HepG2 (cell line): ENCODE measurements around the gene TMEM267. TPM values are rescaled to one million over a fixed set of nuclear protein-coding genes. Genes with fewer than 3 reads are reported as not detected.
"Not testable (repeated sequence)": the region's sequence is repeated elsewhere in the genome, so short reads cannot be mapped to it uniquely, and the experiment has no call there.

Source experiments
- BORCS8-MEF2B ChIP-seq: sonication (generic); formaldehyde crosslinking; IDR thresholded peaks from 2 replicates; pipeline ENCODE4 v1.8.0; 2022; ENCODE audit warnings: mild to moderate bottlenecking, missing genetic modification reagents
- ERF ChIP-seq: IDR thresholded peaks from 2 replicates; pipeline ENCODE4 v1.6.1; 2018; ENCODE audit warnings: missing biosample characterization, missing genetic modification reagents
- GABPA ChIP-seq, 2 experiments: IDR thresholded peaks; 2 replicates each; pipeline ENCODE4 v1.6.1; 2011 to 2016; ENCODE audit warnings: low read depth in 2 of 2, low read length in 1 of 2, missing biosample characterization in 1 of 2, missing genetic modification characterization in 1 of 2
- HDAC1 ChIP-seq: sonication (generic); formaldehyde crosslinking; IDR thresholded peaks from 2 replicates; pipeline ENCODE4 v1.5.1; 2020; ENCODE audit warnings: mild to moderate bottlenecking, missing genetic modification reagents
- HOXA3 ChIP-seq: sonication (generic); formaldehyde crosslinking; IDR thresholded peaks from 2 replicates; pipeline ENCODE4 v1.5.0; 2020; ENCODE audit warnings: missing genetic modification reagents
- JUND ChIP-seq: sonication (generic); formaldehyde crosslinking; IDR thresholded peaks from 2 replicates; pipeline ENCODE4 v1.8.0; 2022; ENCODE audit warnings: mild to moderate bottlenecking, missing genetic modification reagents
- KDM2A ChIP-seq: sonication (generic); formaldehyde crosslinking; IDR thresholded peaks from 2 replicates; pipeline ENCODE4 v1.4.0; 2020; ENCODE audit warnings: low read depth, missing genetic modification reagents, borderline replicate concordance
- MYC ChIP-seq: sonication (generic); formaldehyde crosslinking; IDR thresholded peaks from 2 replicates; pipeline ENCODE4 v1.9.0; 2021; ENCODE audit warnings: missing genetic modification reagents, borderline replicate concordance
- POGZ ChIP-seq: sonication (generic); formaldehyde crosslinking; IDR thresholded peaks from 2 replicates; pipeline ENCODE4 v1.4.0; 2020; ENCODE audit warnings: mild to moderate bottlenecking, missing genetic modification reagents
- ZBTB7B ChIP-seq: sonication (generic); formaldehyde crosslinking; IDR thresholded peaks from 2 replicates; pipeline ENCODE4 v1.4.0; 2020; ENCODE audit warnings: missing genetic modification reagents
- ZC3H13 ChIP-seq: sonication (generic); formaldehyde crosslinking; IDR thresholded peaks from 2 replicates; pipeline ENCODE4 v1.8.1; 2023; ENCODE audit warnings: mild to moderate bottlenecking, missing genetic modification reagents, moderate library complexity
- ZFX ChIP-seq: sonication (generic); formaldehyde crosslinking; IDR thresholded peaks from 2 replicates; pipeline ENCODE4 v1.4.0; 2020; ENCODE audit warnings: mild to moderate bottlenecking, low read depth, missing genetic modification reagents, moderate library complexity
- ZIK1 ChIP-seq: sonication (generic); formaldehyde crosslinking; IDR thresholded peaks from 2 replicates; pipeline ENCODE4 v1.5.0; 2020; ENCODE audit warnings: mild to moderate bottlenecking, low read depth, missing genetic modification reagents, borderline replicate concordance
- ZKSCAN5 ChIP-seq: sonication (generic); formaldehyde crosslinking; IDR thresholded peaks from 2 replicates; pipeline ENCODE4 v1.5.1; 2020; ENCODE audit warnings: mild to moderate bottlenecking, missing genetic modification reagents
- ZNF547 ChIP-seq: sonication (generic); formaldehyde crosslinking; IDR thresholded peaks from 2 replicates; pipeline ENCODE4 v1.5.1; 2020; ENCODE audit warnings: mild to moderate bottlenecking, missing genetic modification reagents
- ZNF567 ChIP-seq: sonication (generic); formaldehyde crosslinking; IDR thresholded peaks from 2 replicates; pipeline ENCODE4 v1.8.1; 2023; ENCODE audit warnings: mild to moderate bottlenecking, missing genetic modification reagents, borderline replicate concordance
- polyA plus RNA-seq, 8 experiments: library from polyadenylated mRNA; depleted of rRNA in 3 of 8; stranded (reverse) in 7 of 8; unstranded in 1 of 8; fragments of >200 nt; fragmentation: Illumina TruSeq in 4 of 8; extraction: Trizol in 4 of 8; gene quantifications; 2 replicates each; pipeline versions ENCODE4 v1.2.1 to v1.2.3, GENCODE V29; 2011 to 2016; ENCODE audit warnings: low read depth in 4 of 8, missing spikeins in 1 of 8, mixed read lengths in 1 of 8; ENCODE audit not compliant: insufficient read depth in 1 of 8
- total RNA-seq, 5 experiments: library from RNA; depleted of rRNA; stranded (reverse); fragments of >200 nt; fragmentation: Illumina TruSeq; extraction: Trizol; gene quantifications; 2 replicates each; pipeline ENCODE4 v1.2.3, GENCODE V29; 2016; ENCODE audit warnings: low read depth in 1 of 5
- TF ChIP-seq, protein P1 (sequence below): sonication (generic); formaldehyde crosslinking; IDR thresholded peaks from 2 replicates; pipeline ENCODE4 v1.5.1; 2020; ENCODE audit warnings: mild to moderate bottlenecking, missing genetic modification reagents, moderate library complexity
- TF ChIP-seq, protein P2 (sequence below): sonication (generic); formaldehyde crosslinking; conservative IDR thresholded peaks from 2 replicates; pipeline ENCODE4 v1.4.0; 2020; ENCODE audit warnings: missing genetic modification reagents
- TF ChIP-seq, protein P3 (sequence below): sonication (generic); formaldehyde crosslinking; IDR thresholded peaks from 2 replicates; pipeline ENCODE4 v1.4.0; 2020; ENCODE audit warnings: missing genetic modification reagents
- TF ChIP-seq, protein P4 (sequence below): IDR thresholded peaks from 2 replicates; pipeline ENCODE4 v1.6.1; 2018; ENCODE audit warnings: missing genetic modification reagents

The TMEM267 gene
- total and polyA plus RNA-seq, 2 of the 13 experiments (the other 11 are each of a cell fraction or from before 2014, with no cell fraction given) = 8.9 to 12.6 TPM

DNA sequence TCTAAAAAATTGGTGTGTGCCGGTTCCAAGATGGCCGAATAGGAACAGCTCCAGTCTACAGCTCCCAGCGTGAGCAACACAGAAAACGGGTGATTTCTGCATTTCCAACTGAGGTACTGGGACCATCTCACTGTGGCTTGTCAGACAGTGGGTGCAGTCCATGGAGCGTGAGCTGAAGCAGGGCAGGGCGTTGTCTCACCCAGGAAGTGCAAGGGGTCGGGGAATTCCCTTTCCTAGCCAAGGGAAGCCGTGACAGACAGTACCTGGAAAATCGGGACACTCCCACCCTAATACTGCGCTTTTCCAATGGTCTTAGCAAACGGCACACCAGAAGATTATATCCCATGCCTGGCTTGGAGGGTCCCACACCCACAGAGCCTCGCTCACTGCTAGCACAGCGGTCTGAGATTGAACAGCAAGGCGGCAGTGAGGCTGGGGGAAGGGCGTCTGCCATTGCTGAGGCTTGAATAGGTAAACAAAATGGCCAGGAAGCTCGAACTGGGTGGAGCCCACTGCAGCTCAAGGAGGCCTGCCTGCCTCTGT, 81.1 kb downstream of the TMEM267 start (continued):
- TF ChIP-seq ZBTB7B (CRISPR knock-in tag) (0 out of 2 replicates have a peak, but pooled peaks have one; percentile 21), ZKSCAN5 (CRISPR knock-in tag) (0 out of 2 replicates have a peak, but pooled peaks have one; percentile 25), ERF (CRISPR knock-in tag) (0 out of 2 replicates have a peak, but pooled peaks have one; percentile 17), ZC3H13 (0 out of 2 replicates have a peak, but pooled peaks have one; percentile 37), KDM2A (CRISPR knock-in tag) (peak; percentile 50; the same call in 1 of the 2 replicates), ZIK1 (CRISPR knock-in tag) (peak; percentile 75; the same call in 1 of the 2 replicates), MYC (CRISPR knock-in tag) (0 out of 2 replicates have a peak, but pooled peaks have one; percentile 19), JUND (0 out of 2 replicates have a peak, but pooled peaks have one; percentile 15), ZFX (0 out of 2 replicates have a peak, but pooled peaks have one; percentile 25), POGZ (CRISPR knock-in tag) (peak; percentile 81), HDAC1 (CRISPR knock-in tag) (peak; percentile 58; the same call in 1 of the 2 replicates), ZNF567 (CRISPR knock-in tag) (peak; percentile 29; the same call in 1 of the 2 replicates), GABPA (CRISPR knock-in tag; IDR thresholded peaks at IDR 0.05; ENCODE audit: low read depth) (peak; percentile 31; the same call in 1 of the 2 replicates), ZNF547 (CRISPR knock-in tag) (0 out of 2 replicates have a peak, but pooled peaks have one; percentile 20), HOXA3 (CRISPR knock-in tag) (peak; percentile 51), BORCS8-MEF2B (CRISPR knock-in tag) (0 out of 2 replicates have a peak, but pooled peaks have one; percentile 35)
- TF ChIP-seq, protein P1, sequence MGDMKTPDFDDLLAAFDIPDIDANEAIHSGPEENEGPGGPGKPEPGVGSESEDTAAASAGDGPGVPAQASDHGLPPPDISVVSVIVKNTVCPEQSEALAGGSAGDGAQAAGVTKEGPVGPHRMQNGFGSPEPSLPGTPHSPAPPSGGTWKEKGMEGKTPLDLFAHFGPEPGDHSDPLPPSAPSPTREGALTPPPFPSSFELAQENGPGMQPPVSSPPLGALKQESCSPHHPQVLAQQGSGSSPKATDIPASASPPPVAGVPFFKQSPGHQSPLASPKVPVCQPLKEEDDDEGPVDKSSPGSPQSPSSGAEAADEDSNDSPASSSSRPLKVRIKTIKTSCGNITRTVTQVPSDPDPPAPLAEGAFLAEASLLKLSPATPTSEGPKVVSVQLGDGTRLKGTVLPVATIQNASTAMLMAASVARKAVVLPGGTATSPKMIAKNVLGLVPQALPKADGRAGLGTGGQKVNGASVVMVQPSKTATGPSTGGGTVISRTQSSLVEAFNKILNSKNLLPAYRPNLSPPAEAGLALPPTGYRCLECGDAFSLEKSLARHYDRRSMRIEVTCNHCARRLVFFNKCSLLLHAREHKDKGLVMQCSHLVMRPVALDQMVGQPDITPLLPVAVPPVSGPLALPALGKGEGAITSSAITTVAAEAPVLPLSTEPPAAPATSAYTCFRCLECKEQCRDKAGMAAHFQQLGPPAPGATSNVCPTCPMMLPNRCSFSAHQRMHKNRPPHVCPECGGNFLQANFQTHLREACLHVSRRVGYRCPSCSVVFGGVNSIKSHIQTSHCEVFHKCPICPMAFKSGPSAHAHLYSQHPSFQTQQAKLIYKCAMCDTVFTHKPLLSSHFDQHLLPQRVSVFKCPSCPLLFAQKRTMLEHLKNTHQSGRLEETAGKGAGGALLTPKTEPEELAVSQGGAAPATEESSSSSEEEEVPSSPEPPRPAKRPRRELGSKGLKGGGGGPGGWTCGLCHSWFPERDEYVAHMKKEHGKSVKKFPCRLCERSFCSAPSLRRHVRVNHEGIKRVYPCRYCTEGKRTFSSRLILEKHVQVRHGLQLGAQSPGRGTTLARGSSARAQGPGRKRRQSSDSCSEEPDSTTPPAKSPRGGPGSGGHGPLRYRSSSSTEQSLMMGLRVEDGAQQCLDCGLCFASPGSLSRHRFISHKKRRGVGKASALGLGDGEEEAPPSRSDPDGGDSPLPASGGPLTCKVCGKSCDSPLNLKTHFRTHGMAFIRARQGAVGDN (CRISPR knock-in tag) = peak; percentile 79
- TF ChIP-seq, protein P2, sequence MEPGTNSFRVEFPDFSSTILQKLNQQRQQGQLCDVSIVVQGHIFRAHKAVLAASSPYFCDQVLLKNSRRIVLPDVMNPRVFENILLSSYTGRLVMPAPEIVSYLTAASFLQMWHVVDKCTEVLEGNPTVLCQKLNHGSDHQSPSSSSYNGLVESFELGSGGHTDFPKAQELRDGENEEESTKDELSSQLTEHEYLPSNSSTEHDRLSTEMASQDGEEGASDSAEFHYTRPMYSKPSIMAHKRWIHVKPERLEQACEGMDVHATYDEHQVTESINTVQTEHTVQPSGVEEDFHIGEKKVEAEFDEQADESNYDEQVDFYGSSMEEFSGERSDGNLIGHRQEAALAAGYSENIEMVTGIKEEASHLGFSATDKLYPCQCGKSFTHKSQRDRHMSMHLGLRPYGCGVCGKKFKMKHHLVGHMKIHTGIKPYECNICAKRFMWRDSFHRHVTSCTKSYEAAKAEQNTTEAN = peak; percentile 44
- not testable (repeated sequence) for TF ChIP-seq GABPA (IDR thresholded peaks at IDR 0.05; ENCODE audit: low read depth, low read length)
- TF ChIP-seq, protein P3, sequence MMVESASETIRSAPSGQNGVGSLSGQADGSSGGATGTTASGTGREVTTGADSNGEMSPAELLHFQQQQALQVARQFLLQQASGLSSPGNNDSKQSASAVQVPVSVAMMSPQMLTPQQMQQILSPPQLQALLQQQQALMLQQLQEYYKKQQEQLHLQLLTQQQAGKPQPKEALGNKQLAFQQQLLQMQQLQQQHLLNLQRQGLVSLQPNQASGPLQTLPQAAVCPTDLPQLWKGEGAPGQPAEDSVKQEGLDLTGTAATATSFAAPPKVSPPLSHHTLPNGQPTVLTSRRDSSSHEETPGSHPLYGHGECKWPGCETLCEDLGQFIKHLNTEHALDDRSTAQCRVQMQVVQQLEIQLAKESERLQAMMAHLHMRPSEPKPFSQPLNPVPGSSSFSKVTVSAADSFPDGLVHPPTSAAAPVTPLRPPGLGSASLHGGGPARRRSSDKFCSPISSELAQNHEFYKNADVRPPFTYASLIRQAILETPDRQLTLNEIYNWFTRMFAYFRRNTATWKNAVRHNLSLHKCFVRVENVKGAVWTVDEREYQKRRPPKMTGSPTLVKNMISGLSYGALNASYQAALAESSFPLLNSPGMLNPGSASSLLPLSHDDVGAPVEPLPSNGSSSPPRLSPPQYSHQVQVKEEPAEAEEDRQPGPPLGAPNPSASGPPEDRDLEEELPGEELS (CRISPR knock-in tag) = peak; percentile 61; the same call in 1 of the 2 replicates
- TF ChIP-seq, protein P4, sequence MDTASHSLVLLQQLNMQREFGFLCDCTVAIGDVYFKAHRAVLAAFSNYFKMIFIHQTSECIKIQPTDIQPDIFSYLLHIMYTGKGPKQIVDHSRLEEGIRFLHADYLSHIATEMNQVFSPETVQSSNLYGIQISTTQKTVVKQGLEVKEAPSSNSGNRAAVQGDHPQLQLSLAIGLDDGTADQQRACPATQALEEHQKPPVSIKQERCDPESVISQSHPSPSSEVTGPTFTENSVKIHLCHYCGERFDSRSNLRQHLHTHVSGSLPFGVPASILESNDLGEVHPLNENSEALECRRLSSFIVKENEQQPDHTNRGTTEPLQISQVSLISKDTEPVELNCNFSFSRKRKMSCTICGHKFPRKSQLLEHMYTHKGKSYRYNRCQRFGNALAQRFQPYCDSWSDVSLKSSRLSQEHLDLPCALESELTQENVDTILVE = 0 out of 2 replicates have a peak, but pooled peaks have one; percentile 43
